Naive thymus-derived CD4-positive, alpha-beta T cell (primary cell): Measurements from ENCODE around the gene SCO2. TPM values are rescaled to one million over a fixed set of nuclear protein-coding genes. Genes with fewer than 3 reads are reported as not detected.
A peak's percentile ranks its signal among the peaks of the same experiment; 100 is the strongest.

Experiments
- ATAC-seq: fragments of 150-1000 bp; cut with Tn5 transposase; 2 replicates; pipeline ENCODE4 v1.10.0; 2021; ENCODE audit warnings: mild to moderate bottlenecking, moderate library complexity
- CTCF ChIA-PET: fragments of 350-600 bp; sonication (Branson Sonifier 250); formaldehyde crosslinking; loops from one replicate; lab custom pipeline; 2021; ENCODE audit warnings: antibody characterized with exemption; lab: Charles Lee
- POLR2A ChIA-PET: fragments of 350-600 bp; sonication (Branson Sonifier 250); formaldehyde crosslinking; loops from one replicate; lab custom pipeline; 2021; ENCODE audit warnings: antibody characterized with exemption, inconsistent platforms; lab: Charles Lee
- DNase-seq, 9 donors: peaks; one replicate each; pipeline versions ENCODE4 v3.0.0 to v3.0.0-alpha.2; 2020 to 2022; ENCODE audit warnings: mixed read lengths in 1 of 9
- H3K27ac ChIP-seq: one replicate; pipeline ENCODE4 v1.7.0; 2013; ENCODE audit warnings: mild to moderate bottlenecking, low read depth, low read length, moderate library complexity
- H3K27me3 ChIP-seq, 2 donors: one replicate each; pipeline ENCODE4 v1.7.0; 2013; ENCODE audit warnings: low read length in 2 of 2, mild to moderate bottlenecking in 2 of 2, moderate library complexity in 2 of 2; ENCODE audit not compliant: control insufficient read depth in 2 of 2, insufficient read depth in 2 of 2
- H3K36me3 ChIP-seq, 3 experiments: 1 replicate in 2 of 3; 2 replicates in 1 of 3; pipeline ENCODE4 v1.7.0; 2013; ENCODE audit warnings: low read length in 3 of 3, mild to moderate bottlenecking in 3 of 3, moderate library complexity in 1 of 3; ENCODE audit not compliant: insufficient read depth in 3 of 3, control insufficient read depth in 2 of 3
- H3K4me1 ChIP-seq, 2 donors: one replicate each; pipeline ENCODE4 v1.7.0; 2013; ENCODE audit warnings: low read length in 2 of 2, mild to moderate bottlenecking in 2 of 2, moderate library complexity in 1 of 2; ENCODE audit not compliant: control insufficient read depth in 2 of 2, insufficient read depth in 2 of 2
- H3K4me3 ChIP-seq: 2 replicates; pipeline ENCODE4 v1.7.0; 2013; ENCODE audit warnings: mild to moderate bottlenecking, low read length
- H3K9me3 ChIP-seq, 3 experiments: 1 replicate in 2 of 3; 2 replicates in 1 of 3; pipeline ENCODE4 v1.7.0; 2013; ENCODE audit warnings: low read length in 3 of 3; ENCODE audit not compliant: control insufficient read depth in 2 of 3
- H3K27ac Mint-ChIP-seq, 9 donors: one replicate each; pipeline ENCODE4 v1.8.0; 2020 to 2022; ENCODE audit warnings: mixed read lengths in 9 of 9, mild to moderate bottlenecking in 8 of 9, moderate library complexity in 5 of 9, inconsistent platforms in 2 of 9
- H3K27me3 Mint-ChIP-seq, 5 donors: one replicate each; pipeline ENCODE4 v1.8.0; 2021 to 2022; ENCODE audit warnings: mixed read lengths in 5 of 5, mild to moderate bottlenecking in 1 of 5
- H3K36me3 Mint-ChIP-seq, 5 donors: one replicate each; pipeline ENCODE4 v1.8.0; 2020 to 2022; ENCODE audit warnings: mixed read lengths in 5 of 5, mild to moderate bottlenecking in 3 of 5, inconsistent platforms in 1 of 5
- H3K4me1 Mint-ChIP-seq, 7 donors: one replicate each; pipeline ENCODE4 v1.8.0; 2020 to 2022; ENCODE audit warnings: mixed read lengths in 7 of 7, mild to moderate bottlenecking in 3 of 7, inconsistent platforms in 1 of 7
- H3K4me3 Mint-ChIP-seq, 10 donors: one replicate each; pipeline ENCODE4 v1.8.0; 2020 to 2022; ENCODE audit warnings: mild to moderate bottlenecking in 10 of 10, mixed read lengths in 10 of 10, moderate library complexity in 6 of 10, inconsistent platforms in 2 of 10
- H3K9me3 Mint-ChIP-seq, 11 donors: one replicate each; pipeline ENCODE4 v1.8.0; 2020 to 2022; ENCODE audit warnings: mixed read lengths in 11 of 11, mild to moderate bottlenecking in 4 of 11, inconsistent platforms in 1 of 11, moderate library complexity in 1 of 11
- intact Hi-C, 2 donors: fragments of 100-400 bp; cut with micrococcal nuclease; formaldehyde crosslinking; loops; one replicate each; pipeline ENCODE4 v1.15.1; 2023
- polyA plus RNA-seq, 2 donors: library from polyadenylated mRNA; unstranded; fragments of 300-500 nt; fragmentation: Illumina TruSeq; gene quantifications; one replicate each; pipeline ENCODE4 v1.2.3, GENCODE V29; 2021
- total RNA-seq, 6 experiments: library from RNA in 5 of 6; stranded (reverse) in 5 of 6; gene quantifications; 1 replicate in 5 of 6; 2 replicates in 1 of 6; pipeline ENCODE4 v1.2.3 and lab custom pipeline; 2021 to 2026

SCO2 gene
- total and polyA plus RNA-seq, 7 experiments from 2014 or later = 2.2 to 12.0 (median 5.5) TPM

DNA sequence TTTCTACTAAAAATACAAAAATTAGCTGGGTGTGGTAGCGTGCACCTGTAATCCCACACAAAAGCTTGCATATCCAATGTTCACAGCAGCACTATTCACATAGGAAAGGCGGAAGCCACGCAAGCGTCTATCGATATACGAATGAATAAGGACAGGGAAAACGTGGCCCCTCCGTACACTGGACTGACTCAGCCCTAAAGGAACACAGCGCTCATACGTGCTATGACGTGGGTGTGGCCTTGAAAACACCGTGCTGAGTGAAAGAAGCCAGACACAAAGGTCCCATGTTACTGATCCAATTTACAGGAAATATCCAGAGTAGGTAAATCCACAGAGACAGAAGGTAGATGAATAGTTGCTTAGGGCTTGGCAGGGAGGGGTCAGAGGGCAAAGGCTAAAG, 24.9 kb downstream of the SCO2 start:
- Mint-ChIP-seq H3K4me3 (no peak overlapping the region), H3K9me3 (no peaks in the 10 kb centered on the region), H3K27ac (no peak overlapping the region), H3K36me3 (peaks cover 0 to 3% (median 0%) of the 10 kb centered on the region in 5 donors), H3K4me1 (peaks cover 3 to 10% (median 9%) of the 10 kb centered on the region in 7 donors), H3K27me3 (peaks cover 0 to 5% (median 0%) of the 10 kb centered on the region in 5 donors)
- no peak for ATAC-seq
- DNase-seq = no peak
- Histone ChIP-seq H3K27ac (no peak overlapping the region), H3K4me1 (no peaks in the 10 kb centered on the region), H3K4me3 (no peak overlapping the region), H3K9me3 (no peaks in the 10 kb centered on the region), H3K27me3 (no peaks in the 10 kb centered on the region), H3K36me3 (peaks cover 0 to 26% (median 6%) of the 10 kb centered on the region in 3 experiments)
- POLR2A ChIA-PET = interaction anchor here (0.9 kb wide), 1 partner anchor 25 kb away, joined by 3 read pairs; the partner anchor contains the start of gene SCO2
- intact Hi-C loops = loop anchor here in 1 of 2 donors (10.0 kb wide), 1 partner anchor 226 kb away; the partner anchor contains the start of gene MAPK11
- CTCF ChIA-PET = interaction anchor here (1.4 kb wide), 1 partner anchor 25 kb away, joined by 7 read pairs; the partner anchor contains the start of gene SCO2

DNA sequence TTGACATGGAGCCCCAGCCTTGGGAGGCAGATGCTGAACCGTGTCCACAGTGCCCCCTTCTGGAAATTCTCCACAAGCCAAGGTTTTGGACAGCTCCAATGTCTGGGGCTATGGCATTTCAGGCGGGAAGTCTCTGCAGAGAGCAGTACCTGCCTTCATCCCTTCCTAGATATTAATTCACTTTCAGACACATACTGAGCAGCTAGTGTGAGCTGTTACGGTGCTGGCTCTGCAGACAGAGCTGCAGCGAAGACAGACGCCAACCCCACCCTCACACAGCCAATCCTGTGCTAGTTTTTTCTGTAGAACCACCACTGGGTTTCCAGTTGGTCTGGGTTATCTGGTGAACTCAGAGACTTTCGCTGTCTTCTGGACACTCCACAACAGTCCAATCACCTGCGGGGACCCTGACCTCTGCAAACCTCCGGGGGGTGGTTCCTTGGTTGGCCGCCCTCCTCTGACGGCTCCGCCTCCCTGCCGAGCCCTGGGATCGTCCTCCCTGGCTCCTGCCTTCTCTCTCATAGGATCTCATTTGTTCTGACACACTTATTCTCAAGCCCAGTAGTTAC, 27.0 kb downstream of the SCO2 start:
- Histone ChIP-seq H3K27me3 (no peaks in the 10 kb centered on the region), H3K27ac (no peak overlapping the region), H3K36me3 (peaks cover 0 to 13% (median 0%) of the 10 kb centered on the region in 3 experiments), H3K9me3 (no peaks in the 10 kb centered on the region), H3K4me1 (no peaks in the 10 kb centered on the region), H3K4me3 (no peak overlapping the region)
- intact Hi-C loops = loop anchor here (1.0 to 10.0 kb wide), 11 partner anchors 28 to 257 kb away; no protein-coding TSS in a partner anchor
- H3K4me1 Mint-ChIP-seq = peaks cover 3 to 10% (median 9%) of the 10 kb centered on the region in 7 donors
- POLR2A ChIA-PET = interaction anchor here (0.5 to 2.1 kb wide), 11 partner anchors 15 to 155 kb away, joined by 3 to 10 read pairs (median 3); partner anchors contain the start of genes PPP6R2 and SCO2
- CTCF ChIA-PET = interaction anchor here (0.5 to 2.4 kb wide), 24 partner anchors 10 to 259 kb away, joined by 3 to 16 read pairs (median 4); partner anchors contain the start of genes LMF2, NCAPH2 and SCO2
- peaks cover 0 to 3% (median 0%) of the 10 kb centered on the region in 5 donors for H3K36me3 Mint-ChIP-seq
- no peaks in the 10 kb centered on the region for H3K9me3 Mint-ChIP-seq
- H3K27ac Mint-ChIP-seq = no peak overlapping the region
- H3K4me3 Mint-ChIP-seq = no peak overlapping the region
- DNase-seq (peak in 8 of 9 donors; percentile 60 to 76 (median 70)), ATAC-seq (peak; percentile 92)
- H3K27me3 Mint-ChIP-seq = peaks cover 0 to 5% (median 0%) of the 10 kb centered on the region in 5 donors

GRCh38 chr22:50497093-50497492, 28.3 kb downstream of the SCO2 start:
- Mint-ChIP-seq H3K9me3 (no peaks in the 10 kb centered on the region), H3K27ac (no peak overlapping the region), H3K27me3 (peaks cover 0 to 5% (median 0%) of the 10 kb centered on the region in 5 donors), H3K36me3 (peaks cover 0 to 3% (median 0%) of the 10 kb centered on the region in 5 donors), H3K4me3 (no peak overlapping the region), H3K4me1 (peaks cover 3 to 10% (median 9%) of the 10 kb centered on the region in 7 donors)
- H3K27me3 ChIP-seq = no peaks in the 10 kb centered on the region
- no peak overlapping the region for H3K27ac ChIP-seq
- no peak for ATAC-seq
- ChIA-PET CTCF (interaction anchor here (0.6 to 2.4 kb wide), 15 partner anchors 11 to 619 kb away, joined by 3 to 16 read pairs (median 4); partner anchors contain the start of genes LMF2, NCAPH2 and SCO2), POLR2A (interaction anchor here (0.7 to 2.1 kb wide), 7 partner anchors 9 to 245 kb away, joined by 3 to 10 read pairs (median 5); partner anchors contain the start of genes LMF2, NCAPH2 and SCO2)
- intact Hi-C loops = loop anchor here (5.0 to 10.0 kb wide), 3 partner anchors 40 to 195 kb away; no protein-coding TSS in a partner anchor
- no peak overlapping the region for H3K4me3 ChIP-seq
- DNase-seq = no peak
- H3K9me3 ChIP-seq = no peaks in the 10 kb centered on the region
- H3K36me3 ChIP-seq = peaks cover 0 to under 1% (median 0%) of the 10 kb centered on the region in 3 experiments
- H3K4me1 ChIP-seq = no peaks in the 10 kb centered on the region

- Mint-ChIP-seq H3K4me1 (peaks cover 6 to 12% (median 8%) of the 10 kb centered on the region in 7 donors), H3K9me3 (no peaks in the 10 kb centered on the region), H3K36me3 (no peaks in the 10 kb centered on the region), H3K27me3 (peaks cover 0 to 5% (median 0%) of the 10 kb centered on the region in 5 donors), H3K27ac (peak overlapping the region in 3 of 9 donors; percentile 39 to 72 (median 40)), H3K4me3 (peak overlapping the region; percentile 16 to 73 (median 59))
- H3K4me1 ChIP-seq = peaks cover 0 to 6% of the 10 kb centered on the region in 2 donors
- H3K36me3 ChIP-seq = no peaks in the 10 kb centered on the region
- CTCF ChIA-PET = interaction anchor here (0.6 kb wide), 1 partner anchor 264 kb away, joined by 3 read pairs; no protein-coding TSS in a partner anchor
- H3K27ac ChIP-seq = no peak overlapping the region
- DNase-seq = no peak
- intact Hi-C loops = loop anchor here in 1 of 2 donors (10.0 kb wide), 1 partner anchor 46 kb away; no protein-coding TSS in a partner anchor
- H3K4me3 ChIP-seq = no peak overlapping the region
- peak; percentile 22 for ATAC-seq
- H3K27me3 ChIP-seq = no peaks in the 10 kb centered on the region
- POLR2A ChIA-PET = interaction anchor here (0.6 to 1.4 kb wide), 2 partner anchors 17 to 66 kb away, joined by 3 to 4 read pairs; partner anchors contain the start of genes LMF2 and NCAPH2
- H3K9me3 ChIP-seq = no peaks in the 10 kb centered on the region
Observed at GRCh38 chr22:50490531-50491308, 34.7 kb downstream of the SCO2 start.

DNA sequence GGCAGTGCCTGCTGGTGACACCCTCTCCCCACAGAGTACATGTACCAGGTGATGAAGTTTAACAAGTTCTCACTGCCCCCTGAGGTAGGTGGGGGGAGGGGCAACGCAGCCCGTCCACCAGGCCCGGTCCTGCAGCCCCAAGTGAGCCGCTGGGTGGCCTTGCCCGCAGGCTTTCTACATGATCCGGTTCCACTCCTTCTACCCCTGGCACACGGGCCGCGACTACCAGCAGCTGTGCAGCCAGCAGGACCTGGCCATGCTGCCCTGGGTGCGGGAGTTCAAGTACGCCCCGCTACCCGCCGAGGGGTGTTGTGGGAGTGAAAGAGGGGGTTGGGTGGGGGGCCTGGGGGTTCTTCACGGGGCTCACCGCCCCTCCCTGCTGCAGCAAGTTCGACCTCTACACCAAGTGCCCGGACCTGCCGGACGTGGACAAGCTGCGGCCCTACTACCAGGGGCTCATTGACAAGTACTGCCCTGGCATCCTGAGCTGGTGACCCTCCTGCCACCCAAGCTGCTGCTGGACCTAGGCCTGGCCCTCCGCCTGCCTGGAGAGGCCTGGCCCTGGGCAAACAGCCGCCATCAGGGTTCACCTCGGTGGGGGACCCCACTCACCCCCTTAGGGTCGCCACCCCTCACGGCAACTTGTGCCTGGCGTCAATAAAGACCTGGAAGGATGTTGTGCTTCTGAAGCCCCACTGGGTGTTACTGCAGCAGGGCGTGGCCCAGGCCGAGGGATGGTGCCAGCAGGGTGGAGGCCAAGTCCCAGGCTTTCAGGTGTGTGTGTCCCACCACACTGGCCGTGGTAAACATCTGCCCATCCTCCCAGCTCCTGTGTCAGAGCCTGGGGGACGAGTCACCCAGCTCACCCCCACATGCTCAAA, 35.8 kb downstream of the SCO2 start:
- Mint-ChIP-seq H3K27me3 (peaks cover 0 to 5% (median 0%) of the 10 kb centered on the region in 5 donors), H3K4me3 (no peak overlapping the region), H3K36me3 (no peaks in the 10 kb centered on the region), H3K27ac (no peak overlapping the region), H3K4me1 (peaks cover 7 to 15% (median 8%) of the 10 kb centered on the region in 7 donors), H3K9me3 (no peaks in the 10 kb centered on the region)
- ChIA-PET CTCF (no interaction called here), POLR2A (interaction anchor here (0.6 to 1.4 kb wide), 3 partner anchors 18 to 40 kb away, joined by 3 to 6 read pairs (median 4); partner anchors contain the start of genes LMF2, NCAPH2 and SCO2)
- intact Hi-C loops = loop anchor here in 1 of 2 donors (10.0 kb wide), 1 partner anchor 45 kb away; no protein-coding TSS in a partner anchor
- DNase-seq (no peak), ATAC-seq (no peak)
- Histone ChIP-seq H3K36me3 (no peaks in the 10 kb centered on the region), H3K4me1 (peaks cover 0 to 6% of the 10 kb centered on the region in 2 donors), H3K9me3 (no peaks in the 10 kb centered on the region), H3K27ac (no peak overlapping the region), H3K4me3 (no peak overlapping the region), H3K27me3 (no peaks in the 10 kb centered on the region)
